ENCODE measurements around the gene MLYCD. TPM values are rescaled to one million over a fixed set of nuclear protein-coding genes. Genes with fewer than 3 reads are reported as not detected.

Gene MLYCD
- total RNA-seq, 4 donors from 2014 or later, result 4.5 to 16.6 (median 6.7) TPM

DNA sequence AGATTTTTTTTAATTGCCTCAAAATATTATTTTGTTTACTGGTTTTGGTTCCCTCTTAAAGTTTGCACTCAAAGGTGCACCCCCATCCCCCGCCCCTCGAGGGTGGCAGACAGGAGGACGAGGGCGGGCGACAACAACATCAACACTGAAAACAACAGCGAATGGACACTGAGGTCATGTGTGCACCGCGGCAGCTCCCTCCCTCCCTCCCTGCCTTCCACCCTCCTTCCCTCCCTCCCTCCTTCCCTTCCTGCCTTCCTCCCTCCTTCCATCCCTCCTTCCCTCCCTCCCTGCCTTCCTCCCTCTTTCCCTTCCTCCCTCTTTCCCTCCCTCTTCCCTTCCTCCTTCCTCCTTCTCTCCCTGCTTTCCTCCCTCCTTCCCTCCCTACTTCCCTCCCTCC is 52.6 kb downstream of the MLYCD start:
- intact Hi-C loops (cut with DNase I; ENCODE audit: low total_unique reads), result no loop called here
- H3K27ac ChIP-seq, result no peak overlapping the region
- TF ChIP-seq, protein P1, sequence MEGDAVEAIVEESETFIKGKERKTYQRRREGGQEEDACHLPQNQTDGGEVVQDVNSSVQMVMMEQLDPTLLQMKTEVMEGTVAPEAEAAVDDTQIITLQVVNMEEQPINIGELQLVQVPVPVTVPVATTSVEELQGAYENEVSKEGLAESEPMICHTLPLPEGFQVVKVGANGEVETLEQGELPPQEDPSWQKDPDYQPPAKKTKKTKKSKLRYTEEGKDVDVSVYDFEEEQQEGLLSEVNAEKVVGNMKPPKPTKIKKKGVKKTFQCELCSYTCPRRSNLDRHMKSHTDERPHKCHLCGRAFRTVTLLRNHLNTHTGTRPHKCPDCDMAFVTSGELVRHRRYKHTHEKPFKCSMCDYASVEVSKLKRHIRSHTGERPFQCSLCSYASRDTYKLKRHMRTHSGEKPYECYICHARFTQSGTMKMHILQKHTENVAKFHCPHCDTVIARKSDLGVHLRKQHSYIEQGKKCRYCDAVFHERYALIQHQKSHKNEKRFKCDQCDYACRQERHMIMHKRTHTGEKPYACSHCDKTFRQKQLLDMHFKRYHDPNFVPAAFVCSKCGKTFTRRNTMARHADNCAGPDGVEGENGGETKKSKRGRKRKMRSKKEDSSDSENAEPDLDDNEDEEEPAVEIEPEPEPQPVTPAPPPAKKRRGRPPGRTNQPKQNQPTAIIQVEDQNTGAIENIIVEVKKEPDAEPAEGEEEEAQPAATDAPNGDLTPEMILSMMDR (IDR thresholded peaks at IDR 0.05), result no peak
- no peak for TF ChIP-seq POLR2A (IDR thresholded peaks at IDR 0.05)

DNA sequence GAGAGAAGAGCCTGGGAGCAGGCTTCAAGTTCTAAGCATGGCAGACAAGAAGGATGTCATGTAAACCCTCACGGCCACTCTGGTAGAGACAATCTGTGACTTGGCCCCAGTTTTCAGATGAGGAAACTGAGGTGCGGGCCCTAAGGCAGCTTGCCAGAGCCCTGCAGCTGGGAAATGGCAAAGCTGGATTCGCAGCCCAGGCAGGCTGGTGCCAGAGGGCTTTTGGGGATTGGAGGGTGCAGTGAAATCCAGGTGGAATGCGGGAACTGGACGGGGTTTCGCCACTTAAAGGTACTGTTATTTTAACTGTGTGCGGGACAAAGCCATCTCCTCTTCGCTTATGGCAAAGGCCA is 53.6 kb downstream of the MLYCD start:
- TF ChIP-seq, protein P1 (IDR thresholded peaks at IDR 0.05), result no peak
- TF ChIP-seq POLR2A (IDR thresholded peaks at IDR 0.05), result no peak
- intact Hi-C loops (cut with DNase I; ENCODE audit: low total_unique reads), result no loop called here
- H3K4me3 ChIP-seq, result peak overlapping the region in 1 of 2 donors; percentile 56

More for the DNA sequence above, 52.6 kb downstream of the MLYCD start:
- Histone ChIP-seq H3K9me3 (no peaks in the 10 kb centered on the region), H3K36me3 (no peaks in the 10 kb centered on the region), H3K27me3 (no peaks in the 10 kb centered on the region), H3K4me1 (peaks cover 0 to 18% of the 10 kb centered on the region in 2 donors), H3K4me3 (no peak overlapping the region)
- no peak for DNase-seq

DNA sequence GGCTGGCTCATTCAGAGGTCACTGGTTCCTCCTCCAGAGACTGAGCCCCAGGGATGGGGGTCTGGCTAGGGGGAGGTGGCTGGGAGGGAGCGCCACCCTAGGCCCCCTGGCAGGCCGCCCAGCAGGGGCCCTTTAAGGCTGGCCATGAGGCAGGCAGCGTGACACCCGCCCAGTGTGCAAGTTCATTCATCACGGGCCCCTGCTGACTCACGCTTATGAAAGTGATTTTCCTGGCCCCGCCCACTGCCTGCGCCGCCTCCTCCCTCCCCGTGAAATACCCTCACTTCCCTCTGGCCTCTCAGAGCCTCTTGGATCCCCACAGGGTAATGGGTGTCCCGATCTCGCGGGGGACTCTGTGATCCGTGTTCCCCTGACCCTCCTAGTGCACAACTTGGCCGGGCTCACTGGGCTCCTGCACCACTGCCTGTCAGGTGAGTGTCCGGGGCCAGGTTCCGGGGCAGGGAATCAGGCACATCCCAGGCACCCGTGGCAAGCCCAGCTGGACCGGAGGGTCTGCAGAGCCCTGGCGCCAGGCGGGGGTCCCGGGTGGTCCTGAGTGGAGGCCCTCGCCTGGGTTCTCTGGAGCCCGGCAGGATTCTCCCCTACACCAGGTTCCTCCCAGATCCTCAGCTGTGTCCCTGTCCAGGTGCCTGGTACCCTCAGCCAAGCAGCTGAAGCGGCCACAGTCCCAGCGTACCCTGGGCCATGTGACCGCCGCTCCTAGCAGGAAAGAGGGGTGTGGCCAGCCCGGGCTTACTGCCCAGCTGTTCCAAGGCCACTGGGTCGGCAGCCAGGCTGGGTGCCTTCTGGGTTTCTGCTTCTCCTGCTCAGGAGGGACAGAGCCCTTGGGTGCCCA is 54.3 kb downstream of the MLYCD start, which contains the start of gene OSGIN1:
Gene OSGIN1, plus strand, starts transcription at position 301 of the 856 bp plus-strand sequence. CDS start 4,432 bp downstream, outside the sequence.
- Histone ChIP-seq H3K4me1 (peaks cover 0 to 18% of the 10 kb centered on the region in 2 donors), H3K4me3 (peak within 1 kb of the TSS; percentile 29 to 56), H3K9me3 (no peaks in the 10 kb centered on the region), H3K36me3 (no peaks in the 10 kb centered on the region), H3K27me3 (no peaks in the 10 kb centered on the region), H3K27ac (peak within 1 kb of the TSS; percentile 76 to 78)
- intact Hi-C loops (cut with DNase I; ENCODE audit: low total_unique reads), result no loop called here
- peak; percentile 59 to 68 for TF ChIP-seq POLR2A (IDR thresholded peaks at IDR 0.05)
- TF ChIP-seq, protein P1 (IDR thresholded peaks at IDR 0.05), result no peak
- DNase-seq, result peak; percentile 91 to 94

More for the DNA sequence above, 53.6 kb downstream of the MLYCD start:
- no peak for DNase-seq
- Histone ChIP-seq H3K36me3 (no peaks in the 10 kb centered on the region), H3K27me3 (no peaks in the 10 kb centered on the region), H3K4me1 (peaks cover 0 to 18% of the 10 kb centered on the region in 2 donors), H3K9me3 (no peaks in the 10 kb centered on the region), H3K27ac (peak overlapping the region; percentile 76 to 78)

DNA sequence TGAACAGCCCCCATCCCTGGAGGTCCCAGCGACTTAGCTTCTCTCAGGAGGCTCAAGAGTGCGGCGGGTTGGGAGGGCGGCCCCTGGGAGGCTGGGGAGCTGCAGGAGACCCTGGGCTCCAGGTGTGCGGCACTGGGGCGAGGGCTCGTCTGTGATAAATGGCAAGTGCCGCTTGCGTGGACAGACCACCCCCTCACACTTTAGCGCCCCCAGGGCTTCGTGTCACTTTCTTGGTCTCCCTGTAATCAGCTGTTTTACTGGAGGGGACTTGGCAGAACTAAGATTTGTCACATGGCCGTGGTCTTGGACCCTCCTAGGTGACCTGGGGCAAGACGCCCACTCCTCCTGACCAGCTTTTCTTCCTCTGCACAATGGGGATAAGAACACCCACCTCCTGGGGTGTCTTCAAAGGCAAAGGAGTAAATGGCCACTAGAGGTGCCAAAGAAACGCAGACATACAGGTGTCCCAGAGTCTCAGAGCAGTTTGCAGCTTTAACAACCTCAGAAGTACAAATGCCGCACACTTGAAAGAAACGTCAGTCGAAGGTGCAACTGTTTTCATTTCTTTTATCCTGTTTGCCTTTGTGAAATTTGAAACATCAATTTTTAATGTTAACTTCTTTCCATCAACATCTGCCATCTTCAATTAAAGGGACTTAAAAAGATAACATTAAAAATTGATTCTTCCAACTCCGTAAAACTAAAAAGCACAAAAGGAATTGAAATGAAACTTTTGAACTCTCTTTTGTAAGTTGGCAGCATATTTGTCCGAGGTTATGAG is 55.1 kb downstream of the MLYCD start:
- intact Hi-C loops (cut with DNase I; ENCODE audit: low total_unique reads), result no loop called here
- H3K9me3 ChIP-seq, result no peaks in the 10 kb centered on the region
- H3K4me1 ChIP-seq, result peaks cover 0 to 18% of the 10 kb centered on the region in 2 donors
- no peaks in the 10 kb centered on the region for H3K27me3 ChIP-seq
- no peaks in the 10 kb centered on the region for H3K36me3 ChIP-seq
- TF ChIP-seq POLR2A (IDR thresholded peaks at IDR 0.05), result no peak
- TF ChIP-seq, protein P1 (IDR thresholded peaks at IDR 0.05), result peak in 2 of 4 experiments; percentile 17 to 35
- H3K27ac ChIP-seq, result peak overlapping the region; percentile 76 to 78
- no peak for DNase-seq
- peak overlapping the region; percentile 29 to 56 for H3K4me3 ChIP-seq

Measured in uterus (tissue), 4 donors.